A673 (cell line): ENCODE data around the gene CETP. TPM values are rescaled to one million over a fixed set of nuclear protein-coding genes. Genes with fewer than 3 reads are reported as not detected.

Source experiments
- BruUV-seq: library from RNA; stranded (reverse); fragments of 400-500 nt; replicated peaks from 2 replicates; lab custom pipeline; 2021; lab: Mats Ljungman, UMichigan
- CTCF ChIA-PET: fragments of 300-600 bp; sonication (Branson Sonifier 250); formaldehyde crosslinking; loops from one replicate; lab custom pipeline; 2022; ENCODE audit warnings: antibody characterized with exemption; lab: Charles Lee
- POLR2A ChIA-PET: fragments of 300-600 bp; sonication (Branson Sonifier 250); formaldehyde crosslinking; loops from one replicate; lab custom pipeline; 2022; ENCODE audit warnings: antibody characterized with exemption; ENCODE audit not compliant: low non-redundant PET; lab: Charles Lee
- DNase-seq: peaks from one replicate; pipeline ENCODE4 v3.0.0-alpha.2; 2015; ENCODE audit warnings: low spot score
- H3K27ac ChIP-seq: fragments of 200-600 bp; sonication (generic); 2 replicates; pipeline ENCODE4 v1.5.1; 2016; ENCODE audit warnings: mixed run types, low read depth, mild to moderate bottlenecking, mixed read lengths, antibody characterized with exemption, low read length; ENCODE audit not compliant: poor library complexity, severe bottlenecking
- H3K27me3 ChIP-seq: fragments of 200-600 bp; sonication (generic); replicated peaks from 2 replicates; pipeline ENCODE4 v1.6.1; 2017; ENCODE audit warnings: mixed run types, low read depth, mild to moderate bottlenecking, mixed read lengths, antibody characterized with exemption, low read length; ENCODE audit not compliant: insufficient read depth, poor library complexity
- H3K36me3 ChIP-seq: fragments of 200-600 bp; sonication (generic); 2 replicates; pipeline ENCODE4 v1.6.1; 2016; ENCODE audit warnings: mixed run types, mild to moderate bottlenecking, mixed read lengths, antibody characterized with exemption, low read length; ENCODE audit not compliant: insufficient read depth, poor library complexity, severe bottlenecking
- H3K4me1 ChIP-seq: fragments of 200-600 bp; sonication (generic); 2 replicates; pipeline ENCODE4 v1.6.1; 2017; ENCODE audit warnings: mixed run types, mild to moderate bottlenecking, mixed read lengths, antibody characterized with exemption, low read length; ENCODE audit not compliant: insufficient read depth, poor library complexity, severe bottlenecking
- H3K4me3 ChIP-seq: fragments of 200-600 bp; sonication (generic); 2 replicates; pipeline ENCODE4 v1.5.1; 2016; ENCODE audit warnings: low read depth, mixed run types, mild to moderate bottlenecking, mixed read lengths, low read length; ENCODE audit not compliant: poor library complexity, severe bottlenecking
- H3K9me3 ChIP-seq: fragments of 200-600 bp; sonication (generic); 2 replicates; pipeline ENCODE4 v1.6.1; 2016; ENCODE audit warnings: mixed run types, low read depth, mild to moderate bottlenecking, mixed read lengths, antibody characterized with exemption, low read length; ENCODE audit not compliant: poor library complexity, severe bottlenecking
- EZH2 ChIP-seq: fragments of 200-600 bp; sonication (generic); IDR thresholded peaks from 2 replicates; pipeline ENCODE4 v1.6.1; 2017; ENCODE audit warnings: borderline replicate concordance, low read depth, mild to moderate bottlenecking, mixed read lengths, antibody characterized with exemption, low read length; ENCODE audit not compliant: poor library complexity, severe bottlenecking
- intact Hi-C: fragments of 100-400 bp; cut with micrococcal nuclease; formaldehyde crosslinking; loops from one replicate; pipeline ENCODE4 v1.10.0; 2022; ENCODE audit not compliant: unreplicated experiment
- total RNA-seq: library from RNA; stranded (reverse); gene quantifications from 2 replicates; pipeline ENCODE4 v1.2.3, GENCODE V29; 2021
- TF ChIP-seq, protein P1 (sequence below): fragments of 300-800, 200-600 bp; sonication (generic); conservative IDR thresholded peaks from 2 replicates; pipeline ENCODE4 v1.5.1; 2017; ENCODE audit warnings: low read depth, mild to moderate bottlenecking, antibody characterized with exemption, low read length, moderate library complexity, mixed read lengths

The CETP gene
- total RNA-seq, 1 experiment from 2014 or later = not detected

DNA sequence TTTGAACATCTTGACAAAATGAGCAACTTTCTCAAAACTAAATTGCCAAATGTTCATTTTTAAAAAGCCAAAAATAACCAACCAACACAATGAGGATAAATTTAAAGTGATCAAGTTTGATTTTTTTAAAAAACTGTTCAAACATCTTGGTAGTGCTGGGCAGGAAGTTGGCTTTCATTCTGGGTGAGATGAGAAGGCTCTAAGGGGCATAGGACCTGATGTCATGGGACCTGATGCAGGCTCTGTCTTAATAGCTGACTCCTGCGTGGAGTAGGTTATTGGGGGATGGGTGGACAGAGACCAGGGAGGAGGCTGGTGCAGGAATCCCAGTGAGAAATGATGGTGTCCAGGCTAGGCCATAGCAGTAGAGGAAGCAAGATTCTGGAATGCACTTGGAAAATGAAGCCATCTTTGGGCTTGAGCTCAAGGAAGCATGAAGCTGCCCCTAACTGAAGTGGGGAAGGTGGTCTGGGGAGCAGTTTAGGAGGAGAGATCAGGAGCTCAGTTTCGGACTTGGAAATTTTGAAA is 48.0 kb downstream of the CETP start:
- H3K27me3 ChIP-seq = no peaks in the 10 kb centered on the region
- no peak overlapping the region for H3K27ac ChIP-seq
- DNase-seq = no peak
- no peak for TF ChIP-seq EZH2
- TF ChIP-seq, protein P1, sequence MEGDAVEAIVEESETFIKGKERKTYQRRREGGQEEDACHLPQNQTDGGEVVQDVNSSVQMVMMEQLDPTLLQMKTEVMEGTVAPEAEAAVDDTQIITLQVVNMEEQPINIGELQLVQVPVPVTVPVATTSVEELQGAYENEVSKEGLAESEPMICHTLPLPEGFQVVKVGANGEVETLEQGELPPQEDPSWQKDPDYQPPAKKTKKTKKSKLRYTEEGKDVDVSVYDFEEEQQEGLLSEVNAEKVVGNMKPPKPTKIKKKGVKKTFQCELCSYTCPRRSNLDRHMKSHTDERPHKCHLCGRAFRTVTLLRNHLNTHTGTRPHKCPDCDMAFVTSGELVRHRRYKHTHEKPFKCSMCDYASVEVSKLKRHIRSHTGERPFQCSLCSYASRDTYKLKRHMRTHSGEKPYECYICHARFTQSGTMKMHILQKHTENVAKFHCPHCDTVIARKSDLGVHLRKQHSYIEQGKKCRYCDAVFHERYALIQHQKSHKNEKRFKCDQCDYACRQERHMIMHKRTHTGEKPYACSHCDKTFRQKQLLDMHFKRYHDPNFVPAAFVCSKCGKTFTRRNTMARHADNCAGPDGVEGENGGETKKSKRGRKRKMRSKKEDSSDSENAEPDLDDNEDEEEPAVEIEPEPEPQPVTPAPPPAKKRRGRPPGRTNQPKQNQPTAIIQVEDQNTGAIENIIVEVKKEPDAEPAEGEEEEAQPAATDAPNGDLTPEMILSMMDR = no peak
- H3K4me1 ChIP-seq = no peaks in the 10 kb centered on the region
- CTCF ChIA-PET = no interaction called here
- H3K36me3 ChIP-seq = no peaks in the 10 kb centered on the region
- no TSS peak for BruUV-seq
- POLR2A ChIA-PET = no interaction called here
- no peak overlapping the region for H3K4me3 ChIP-seq
- intact Hi-C loops = no loop called here
- no peaks in the 10 kb centered on the region for H3K9me3 ChIP-seq

DNA sequence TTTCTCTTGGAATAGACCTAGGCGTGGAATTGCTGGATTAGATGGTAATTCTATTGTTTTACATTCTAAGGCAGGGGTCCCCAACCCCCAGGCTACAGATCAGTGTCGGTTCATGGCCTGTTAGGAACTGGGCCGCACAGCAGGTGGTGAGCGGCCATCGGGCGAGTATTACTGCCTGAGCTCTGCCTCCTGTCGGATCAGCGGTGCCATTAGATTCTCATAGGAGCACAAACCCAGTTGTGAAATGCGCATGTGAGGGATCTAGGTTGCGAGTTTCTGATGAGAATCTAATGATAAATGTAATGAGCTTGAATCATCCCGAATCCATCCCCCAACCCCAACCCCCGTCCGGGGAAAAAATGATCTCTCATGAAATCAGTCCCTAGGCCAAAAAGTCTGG is 50.6 kb downstream of the CETP start:
- no peak for TF ChIP-seq EZH2
- TF ChIP-seq, protein P1 = no peak
- no peak overlapping the region for H3K27ac ChIP-seq
- no peak overlapping the region for H3K4me3 ChIP-seq
- H3K36me3 ChIP-seq = no peaks in the 10 kb centered on the region
- H3K4me1 ChIP-seq = no peaks in the 10 kb centered on the region
- no TSS peak for BruUV-seq
- H3K9me3 ChIP-seq = no peaks in the 10 kb centered on the region
- H3K27me3 ChIP-seq = no peaks in the 10 kb centered on the region
- POLR2A ChIA-PET = no interaction called here
- intact Hi-C loops = no loop called here
- CTCF ChIA-PET = no interaction called here
- DNase-seq = no peak

DNA sequence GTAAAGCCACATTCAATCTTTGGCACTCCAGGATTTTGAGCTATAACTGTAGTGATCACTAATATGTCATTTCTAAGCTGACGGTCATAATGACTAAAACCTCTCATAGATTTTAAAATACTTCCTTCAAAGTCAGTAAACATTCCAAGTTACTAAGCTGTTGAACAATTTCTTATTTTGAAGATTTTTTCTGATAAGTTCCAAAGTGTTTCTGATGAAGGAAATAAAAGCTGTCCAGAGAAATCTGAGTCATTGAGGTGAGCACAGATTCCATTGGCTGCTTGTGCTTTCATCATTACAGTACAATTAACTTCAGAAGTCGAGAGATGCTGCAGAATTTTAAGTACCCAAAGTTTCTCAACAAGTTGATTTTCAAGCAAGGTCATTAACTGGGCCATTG is 51.5 kb downstream of the CETP start:
- POLR2A ChIA-PET = no interaction called here
- no peak for DNase-seq
- BruUV-seq = no TSS peak

More for the DNA sequence above, 51.5 kb downstream of the CETP start:
- Histone ChIP-seq H3K27me3 (no peaks in the 10 kb centered on the region), H3K36me3 (no peaks in the 10 kb centered on the region), H3K4me3 (no peak overlapping the region), H3K4me1 (no peaks in the 10 kb centered on the region), H3K9me3 (no peaks in the 10 kb centered on the region), H3K27ac (no peak overlapping the region)
- TF ChIP-seq, protein P1 = no peak
- TF ChIP-seq EZH2 = no peak
- intact Hi-C loops = no loop called here
- CTCF ChIA-PET = no interaction called here
